Esophagus (tissue), 2 donors: ENCODE results near the gene ORAI1. TPM values are rescaled to one million over a fixed set of nuclear protein-coding genes. Genes with fewer than 3 reads are reported as not detected.
"Not testable (repeated sequence)": the region's sequence is repeated elsewhere in the genome, so short reads cannot be mapped to it uniquely, and the experiment has no call there.

Source experiments
- H3K27ac ChIP-seq, 2 donors: one replicate each; pipeline ENCODE4 v1.5.1; 2013; ENCODE audit warnings: low read depth in 2 of 2, mild to moderate bottlenecking in 2 of 2, inconsistent platforms in 1 of 2, low read length in 1 of 2, moderate library complexity in 1 of 2
- H3K27me3 ChIP-seq, 2 donors: one replicate each; pipeline ENCODE4 v1.6.1; 2013; ENCODE audit warnings: low read length in 2 of 2, control low read depth in 1 of 2, mild to moderate bottlenecking in 1 of 2; ENCODE audit not compliant: insufficient read depth in 2 of 2, control insufficient read depth in 1 of 2
- H3K36me3 ChIP-seq, 2 donors: one replicate each; pipeline ENCODE4 v1.6.1; 2013; ENCODE audit warnings: low read length in 1 of 2; ENCODE audit not compliant: control insufficient read depth in 2 of 2, insufficient read depth in 2 of 2
- H3K4me1 ChIP-seq, 2 donors: one replicate each; pipeline ENCODE4 v1.6.1; 2013; ENCODE audit warnings: low read length in 1 of 2; ENCODE audit not compliant: control insufficient read depth in 2 of 2, insufficient read depth in 2 of 2
- H3K4me3 ChIP-seq, 2 donors: one replicate each; pipeline ENCODE4 v1.5.1; 2013; ENCODE audit warnings: low read length in 2 of 2, mild to moderate bottlenecking in 2 of 2, low read depth in 1 of 2, moderate library complexity in 1 of 2
- H3K9me3 ChIP-seq, 2 donors: one replicate each; pipeline ENCODE4 v1.6.1; 2013; ENCODE audit warnings: mild to moderate bottlenecking in 2 of 2, low read depth in 1 of 2, low read length in 1 of 2, moderate library complexity in 1 of 2; ENCODE audit not compliant: control insufficient read depth in 2 of 2, insufficient read depth in 1 of 2
- WGBS, 2 donors: extraction: QIAGEN DNeasy Blood & Tissue Kit; methylation state at CpG; one replicate each; pipeline ENCODE4 v1.1.7; 2013; 5-methylcytosine and 5-hydroxymethylcytosine counted together
- polyA plus RNA-seq, 2 donors: library from polyadenylated mRNA; stranded (reverse); fragments of 200-250 nt; gene quantifications; one replicate each; pipeline ENCODE4 v1.2.3, GENCODE V29; 2013
- donor health status: healthy with polysubstance abuse.
- donor health status: Bipolar disorder and iron deficiency.

ORAI1 gene
- polyA plus RNA-seq, 2 donors = 2.4 to 9.5 TPM

DNA sequence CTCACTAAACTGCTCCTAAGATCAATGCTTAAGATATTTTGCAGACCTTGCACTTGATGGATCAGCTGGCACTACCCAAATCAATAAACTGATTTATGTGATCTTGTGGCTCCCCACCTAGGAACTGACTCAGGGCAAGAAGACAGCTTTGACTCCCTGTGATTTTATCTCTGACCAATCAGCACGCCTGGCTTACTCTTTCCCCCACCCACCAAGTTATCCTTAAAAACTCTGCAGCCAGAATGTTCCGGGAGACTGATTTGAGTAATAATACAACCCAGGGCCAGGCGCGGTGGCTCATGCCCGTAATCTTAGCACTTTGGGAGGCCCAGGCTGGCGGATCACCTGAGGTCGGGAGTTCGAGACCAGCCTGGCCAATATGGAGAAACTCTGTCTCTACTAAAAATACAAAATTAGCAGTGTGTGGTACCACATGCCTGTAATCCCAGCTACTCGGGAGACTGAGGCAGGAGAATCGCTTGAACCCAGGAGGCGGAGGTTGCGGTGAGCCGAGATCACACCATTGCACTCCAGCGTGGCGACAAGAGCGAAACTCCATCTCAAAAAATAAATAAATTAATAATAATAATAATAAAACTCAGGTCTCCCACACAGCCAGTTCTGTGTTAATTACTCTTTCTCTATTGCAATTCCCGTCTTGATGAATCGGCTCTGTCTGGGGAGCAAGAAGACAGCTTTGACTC, 31.1 kb downstream of the ORAI1 start:
- Histone ChIP-seq H3K4me3 (no peak overlapping the region), H3K4me1 (peaks cover 0 to 10% of the 10 kb centered on the region in 2 donors), H3K27ac (no peak overlapping the region), H3K27me3 (no peaks in the 10 kb centered on the region), H3K36me3 (no peaks in the 10 kb centered on the region), H3K9me3 (no peaks in the 10 kb centered on the region)
- WGBS, 2 donors = 90 to 91% methylated on average over 18 of the region's 18 CpGs

DNA sequence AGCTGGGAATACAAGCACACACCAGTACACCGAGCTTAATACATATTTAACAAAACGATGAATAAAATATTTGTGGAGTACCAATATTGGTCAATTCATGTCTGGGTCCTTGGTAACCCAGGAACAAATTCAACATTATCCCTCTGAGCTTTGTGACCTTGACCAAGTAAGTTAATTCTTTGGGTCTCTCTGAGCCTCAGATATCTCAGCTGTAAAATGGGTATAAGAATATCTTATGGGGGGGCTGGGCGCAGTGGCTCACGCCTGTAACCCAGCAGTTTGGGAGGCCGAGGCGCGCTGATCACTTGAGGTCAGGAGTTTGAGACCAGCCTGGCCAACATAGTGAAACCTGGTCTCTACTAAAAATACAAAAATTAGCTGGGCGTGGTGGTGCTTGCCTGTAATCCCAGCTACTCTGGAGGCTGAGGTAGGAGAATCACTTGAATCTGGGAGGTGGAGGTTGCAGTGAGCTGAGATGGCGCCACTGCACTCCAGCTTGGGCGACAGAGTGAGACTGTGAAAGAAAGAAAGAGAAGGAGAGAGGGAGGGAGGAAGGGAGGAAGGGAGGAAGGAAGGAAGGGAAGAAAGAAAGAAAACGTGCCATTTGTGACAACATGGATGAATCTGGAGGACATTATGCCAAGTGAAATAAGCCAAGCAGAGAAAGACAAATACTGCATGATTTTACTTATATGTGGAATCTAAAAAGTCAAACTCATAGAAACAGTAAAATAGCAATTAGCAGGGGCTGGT, 35.2 kb downstream of the ORAI1 start:
- 87 to 90% methylated on average over 11 of the region's 11 CpGs for WGBS, 2 donors

DNA sequence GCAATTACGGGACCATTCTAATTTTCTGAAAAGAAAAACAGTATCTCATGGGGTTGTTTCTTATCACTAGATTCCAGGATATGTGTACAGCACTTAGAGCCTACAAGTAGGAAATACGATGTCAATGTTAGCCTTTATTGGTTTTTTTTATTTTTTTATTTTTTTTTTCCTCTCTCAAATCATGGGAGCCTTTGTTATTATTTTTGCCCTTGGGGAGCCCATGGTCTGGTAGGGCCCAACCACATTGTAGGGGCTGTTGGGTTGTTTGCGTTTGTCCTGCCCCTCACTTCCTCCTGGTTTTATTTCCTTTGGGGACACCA, 37.2 kb downstream of the ORAI1 start:
- Histone ChIP-seq H3K27ac (no peak overlapping the region), H3K36me3 (no peaks in the 10 kb centered on the region)

More for the DNA sequence above, 35.2 kb downstream of the ORAI1 start:
- not testable (repeated sequence) for H3K9me3 ChIP-seq, H3K27me3 ChIP-seq, H3K27ac ChIP-seq, H3K36me3 ChIP-seq, H3K4me1 ChIP-seq, H3K4me3 ChIP-seq

DNA sequence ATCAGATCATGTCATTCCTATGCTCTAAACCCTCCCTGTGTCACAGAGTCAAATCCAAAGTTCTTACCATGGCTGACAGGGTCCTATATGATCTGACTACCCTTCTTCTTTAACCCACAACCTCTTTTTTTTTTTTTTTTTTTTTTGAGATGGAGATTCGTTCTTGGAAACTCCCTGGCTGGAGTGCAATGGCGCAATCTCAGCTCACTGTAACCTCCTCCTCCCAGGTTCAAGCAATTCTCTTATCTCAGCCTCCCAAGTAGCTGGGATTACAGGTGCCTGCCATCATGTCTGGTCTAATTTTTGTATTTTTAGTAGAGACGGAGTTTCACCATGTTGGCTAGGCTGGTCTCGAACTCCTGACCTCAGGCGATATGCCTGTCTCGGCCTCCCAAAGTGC, 40.5 kb downstream of the ORAI1 start:
- H3K27ac ChIP-seq, H3K4me1 ChIP-seq, H3K4me3 ChIP-seq, H3K9me3 ChIP-seq, H3K27me3 ChIP-seq, H3K36me3 ChIP-seq: not testable (repeated sequence)
- 71 to 76% methylated on average over 6 of the region's 6 CpGs for WGBS, 2 donors

More for the DNA sequence above, 37.2 kb downstream of the ORAI1 start:
- Histone ChIP-seq H3K4me3 (no peak overlapping the region), H3K9me3 (no peaks in the 10 kb centered on the region), H3K4me1 (peaks cover 0 to 7% of the 10 kb centered on the region in 2 donors), H3K27me3 (no peaks in the 10 kb centered on the region)
- 70 to 84% methylated on average over 3 of the region's 3 CpGs for WGBS, 2 donors

DNA sequence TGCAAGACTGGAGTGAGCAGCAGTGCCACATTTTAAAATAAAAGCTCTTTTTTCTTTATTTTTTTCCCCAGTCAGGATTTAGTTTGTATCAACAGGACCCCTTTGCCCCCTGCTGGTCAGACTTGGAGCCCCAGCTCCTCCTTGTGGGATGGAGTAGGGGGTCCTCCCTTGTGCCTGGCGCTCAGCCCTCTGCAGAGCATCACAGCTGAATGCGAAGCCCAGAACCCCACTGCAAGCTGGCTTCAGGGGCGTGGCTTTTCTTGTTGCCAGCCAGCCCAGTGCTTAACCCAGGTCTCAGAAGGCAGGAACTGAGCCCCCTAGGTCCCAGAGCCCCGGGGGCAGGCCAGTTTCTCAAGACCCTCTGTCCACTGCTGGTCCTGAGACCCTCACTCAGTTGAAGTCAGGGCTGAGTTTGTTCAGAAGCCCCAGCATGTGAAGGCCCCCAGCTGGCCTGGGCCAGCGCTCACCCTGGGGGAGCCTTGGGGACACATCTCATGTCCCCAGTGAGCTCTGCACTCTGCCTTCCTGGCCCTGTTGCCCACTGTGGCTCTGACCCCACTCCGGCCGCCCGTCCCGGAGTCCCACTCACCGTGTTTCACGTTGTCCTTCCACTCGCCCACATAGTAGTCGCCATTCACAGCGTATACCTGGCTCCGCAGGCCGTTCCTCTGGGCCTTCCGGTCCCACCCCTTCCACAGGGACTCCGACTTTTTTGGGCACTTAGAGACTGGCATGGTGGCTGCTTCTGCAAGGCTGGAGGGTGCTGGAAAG, 42.6 kb downstream of the ORAI1 start:
- no peaks in the 10 kb centered on the region for H3K36me3 ChIP-seq
- H3K4me1 ChIP-seq = peaks cover 0 to 8% of the 10 kb centered on the region in 2 donors
- H3K4me3 ChIP-seq = no peak overlapping the region
- no peaks in the 10 kb centered on the region for H3K9me3 ChIP-seq
- no peak overlapping the region for H3K27ac ChIP-seq
- no peaks in the 10 kb centered on the region for H3K27me3 ChIP-seq
- WGBS, 2 donors = 76 to 78% methylated on average over 18 of the region's 18 CpGs

DNA sequence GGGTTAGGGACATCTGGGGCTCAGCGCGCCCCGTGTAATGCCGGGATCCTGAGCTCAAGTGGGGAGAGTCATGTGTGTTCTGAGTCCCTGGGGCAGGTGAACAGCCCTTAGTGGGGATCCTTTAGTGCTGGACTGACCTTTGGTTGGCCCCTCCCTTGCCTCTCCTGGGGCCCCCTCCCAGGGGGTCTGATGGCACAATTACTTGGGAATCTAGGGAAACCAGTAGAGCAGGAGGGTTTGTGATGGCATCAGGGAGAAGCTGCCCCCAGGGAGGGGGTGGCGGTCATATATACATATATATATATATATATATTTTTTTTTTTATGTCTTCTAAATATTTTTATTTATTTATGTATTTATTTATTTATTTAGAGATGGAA, 43.2 kb downstream of the ORAI1 start, which contains the start of gene MORN3:
TSS of gene MORN3 (minus strand) at position 134 of the 380 bp plus-strand sequence. CDS start 171 bp downstream, outside the sequence.
- Histone ChIP-seq H3K9me3 (no peaks in the 10 kb centered on the region), H3K4me1 (peaks cover 0 to 8% of the 10 kb centered on the region in 2 donors), H3K4me3 (no peak within 1 kb of the TSS), H3K27ac (no peak within 1 kb of the TSS), H3K27me3 (no peaks in the 10 kb centered on the region), H3K36me3 (no peaks in the 10 kb centered on the region)
- WGBS, 2 donors = 88 to 91% methylated on average over 5 of the region's 5 CpGs

DNA sequence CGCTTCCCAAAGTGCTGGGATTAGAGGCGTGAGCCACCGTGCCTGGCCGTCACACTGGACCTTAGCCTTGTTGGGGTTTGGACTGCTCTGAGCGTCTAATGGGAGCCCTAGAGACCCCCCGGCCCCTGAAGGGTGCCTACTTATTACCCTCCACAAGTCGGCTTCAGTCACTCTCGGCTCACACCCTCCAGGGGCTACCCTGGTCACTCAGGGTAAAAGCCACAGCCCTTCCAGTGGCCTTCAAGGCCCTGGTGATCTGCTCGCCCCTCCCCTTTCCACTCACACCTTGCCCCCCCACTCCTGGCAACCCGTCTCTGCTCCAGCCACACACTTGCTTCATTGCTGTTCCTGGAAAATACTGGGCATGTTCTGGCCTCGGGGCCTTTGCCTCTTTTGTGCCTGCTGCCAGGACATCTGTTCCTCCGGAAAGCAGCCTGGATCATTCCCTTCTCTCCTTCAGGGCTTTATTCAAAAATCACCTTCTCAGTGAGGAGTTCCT, 46.7 kb downstream of the ORAI1 start:
- 35 to 41% methylated on average over 12 of the region's 12 CpGs for WGBS, 2 donors
- Histone ChIP-seq H3K9me3 (no peaks in the 10 kb centered on the region), H3K4me1 (peaks cover 0 to 8% of the 10 kb centered on the region in 2 donors), H3K27ac (peak overlapping the region in 1 of 2 donors; percentile 56), H3K27me3 (no peaks in the 10 kb centered on the region), H3K36me3 (no peaks in the 10 kb centered on the region), H3K4me3 (peak overlapping the region; percentile 36 to 37)

DNA sequence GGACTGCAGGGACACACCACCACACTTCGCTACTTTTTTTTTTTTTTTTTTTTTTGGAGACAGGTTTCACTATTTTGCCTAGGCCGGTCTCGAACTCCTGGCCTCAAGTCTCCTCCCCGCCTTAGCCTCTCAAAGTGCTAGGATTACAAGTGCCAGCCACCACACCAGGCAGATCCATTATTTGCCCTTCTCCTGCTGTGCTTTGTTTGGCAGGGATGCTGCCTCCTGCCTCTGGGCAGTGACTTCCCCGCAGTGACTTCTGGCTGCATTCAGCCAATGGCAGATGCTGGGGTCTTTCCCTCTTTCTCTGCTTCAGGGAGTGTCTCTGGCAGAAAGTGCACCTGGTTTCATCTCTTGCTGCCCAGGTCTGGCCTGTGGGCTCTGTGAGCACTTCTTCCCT, 49.9 kb downstream of the ORAI1 start:
- Histone ChIP-seq H3K9me3 (no peaks in the 10 kb centered on the region), H3K27me3 (no peaks in the 10 kb centered on the region), H3K4me1 (peaks cover 0 to 5% of the 10 kb centered on the region in 2 donors), H3K36me3 (no peaks in the 10 kb centered on the region), H3K4me3 (no peak overlapping the region), H3K27ac (no peak overlapping the region)
- 93 to 94% methylated on average over 5 of the region's 5 CpGs for WGBS, 2 donors

DNA sequence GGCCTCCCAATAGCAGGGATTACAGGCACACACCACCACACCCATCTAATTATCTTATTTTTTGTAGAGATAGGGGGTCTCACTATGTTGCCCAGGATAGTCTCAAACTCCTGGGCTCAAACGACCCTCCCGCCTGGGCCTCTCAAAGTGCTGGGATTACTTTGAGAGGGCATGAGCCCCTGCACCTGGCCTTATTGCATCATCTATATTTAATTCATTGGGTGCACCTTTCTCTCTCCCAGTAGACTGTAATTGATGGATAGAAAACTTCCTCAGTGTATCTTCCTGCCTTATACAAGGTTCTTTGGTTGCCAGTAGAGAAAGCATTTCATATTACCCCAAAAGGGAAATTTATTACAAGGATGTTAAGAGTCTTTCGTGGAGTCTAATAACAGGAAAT, 52.0 kb downstream of the ORAI1 start:
- H3K36me3 ChIP-seq = no peaks in the 10 kb centered on the region

More for the DNA sequence above, 52.0 kb downstream of the ORAI1 start:
- no peaks in the 10 kb centered on the region for H3K4me1 ChIP-seq
- no peaks in the 10 kb centered on the region for H3K27me3 ChIP-seq
- no peak overlapping the region for H3K27ac ChIP-seq
- H3K4me3 ChIP-seq = no peak overlapping the region
- 83 to 90% methylated on average over 3 of the region's 3 CpGs for WGBS, 2 donors
- H3K9me3 ChIP-seq = no peaks in the 10 kb centered on the region
